ENCODE measurements around the gene ATOH8.

The ATOH8 gene

GRCh38 chr2:85760371-85760770 lies 6.6 kb downstream of the ATOH8 start:
- TF ChIP-seq GATA2 (IDR thresholded peaks at IDR 0.05; ENCODE audit: low read depth, low read length) = no peak
- TF ChIP-seq GATA3 (IDR thresholded peaks at IDR 0.05; ENCODE audit: low read depth, low read length) = no peak

GRCh38 chr2:85760872-85761271 lies 7.1 kb downstream of the ATOH8 start:
- TF ChIP-seq GATA2 (IDR thresholded peaks at IDR 0.05; ENCODE audit: low read depth, low read length) (no peak), GATA3 (IDR thresholded peaks at IDR 0.05; ENCODE audit: low read depth, low read length) (no peak)

GRCh38 chr2:85761512-85761944 lies 7.7 kb downstream of the ATOH8 start:
- TF ChIP-seq GATA3 (IDR thresholded peaks at IDR 0.05; ENCODE audit: low read depth, low read length) (no peak), GATA2 (IDR thresholded peaks at IDR 0.05; ENCODE audit: low read depth, low read length) (no peak)

- TF ChIP-seq GATA2 (IDR thresholded peaks at IDR 0.05; ENCODE audit: low read depth, low read length) (no peak), GATA3 (IDR thresholded peaks at IDR 0.05; ENCODE audit: low read depth, low read length) (no peak)
These were observed 8.2 kb downstream of the ATOH8 start for GRCh38 chr2:85761946-85762345.

- TF ChIP-seq GATA3 (IDR thresholded peaks at IDR 0.05; ENCODE audit: low read depth, low read length) = no peak
- TF ChIP-seq GATA2 (IDR thresholded peaks at IDR 0.05; ENCODE audit: low read depth, low read length) = no peak
These were observed 9.3 kb downstream of the ATOH8 start for GRCh38 chr2:85763132-85763531.

GRCh38 chr2:85763831-85764230 lies 10.0 kb downstream of the ATOH8 start:
- TF ChIP-seq GATA3 (IDR thresholded peaks at IDR 0.05; ENCODE audit: low read depth, low read length) = no peak
- TF ChIP-seq GATA2 (IDR thresholded peaks at IDR 0.05; ENCODE audit: low read depth, low read length) = no peak

GRCh38 chr2:85765081-85765731 lies 11.4 kb downstream of the ATOH8 start:
- no peak for TF ChIP-seq GATA3 (IDR thresholded peaks at IDR 0.05; ENCODE audit: low read depth, low read length)
- no peak for TF ChIP-seq GATA2 (IDR thresholded peaks at IDR 0.05; ENCODE audit: low read depth, low read length)

- TF ChIP-seq GATA2 (IDR thresholded peaks at IDR 0.05; ENCODE audit: low read depth, low read length) (no peak), GATA3 (IDR thresholded peaks at IDR 0.05; ENCODE audit: low read depth, low read length) (no peak)
These were observed 12.4 kb downstream of the ATOH8 start for GRCh38 chr2:85766229-85766628.

GRCh38 chr2:85767803-85768665 lies 14.2 kb downstream of the ATOH8 start:
- no peak for TF ChIP-seq GATA3 (IDR thresholded peaks at IDR 0.05; ENCODE audit: low read depth, low read length)
- no peak for TF ChIP-seq GATA2 (IDR thresholded peaks at IDR 0.05; ENCODE audit: low read depth, low read length)

GRCh38 chr2:85768713-85769112 lies 14.9 kb downstream of the ATOH8 start:
- TF ChIP-seq GATA2 (IDR thresholded peaks at IDR 0.05; ENCODE audit: low read depth, low read length) = no peak
- no peak for TF ChIP-seq GATA3 (IDR thresholded peaks at IDR 0.05; ENCODE audit: low read depth, low read length)

- TF ChIP-seq GATA2 (IDR thresholded peaks at IDR 0.05; ENCODE audit: low read depth, low read length) (no peak), GATA3 (IDR thresholded peaks at IDR 0.05; ENCODE audit: low read depth, low read length) (no peak)
These were observed 15.6 kb downstream of the ATOH8 start for GRCh38 chr2:85769236-85769982.

- TF ChIP-seq GATA2 (IDR thresholded peaks at IDR 0.05; ENCODE audit: low read depth, low read length) (no peak), GATA3 (IDR thresholded peaks at IDR 0.05; ENCODE audit: low read depth, low read length) (no peak)
These were observed 16.2 kb downstream of the ATOH8 start for GRCh38 chr2:85769983-85770362.

- no peak for TF ChIP-seq GATA2 (IDR thresholded peaks at IDR 0.05; ENCODE audit: low read depth, low read length)
- no peak for TF ChIP-seq GATA3 (IDR thresholded peaks at IDR 0.05; ENCODE audit: low read depth, low read length)
These were observed 16.6 kb downstream of the ATOH8 start for GRCh38 chr2:85770369-85770768.

GRCh38 chr2:85770786-85771409 lies 17.1 kb downstream of the ATOH8 start:
- no peak for TF ChIP-seq GATA2 (IDR thresholded peaks at IDR 0.05; ENCODE audit: low read depth, low read length)
- TF ChIP-seq GATA3 (IDR thresholded peaks at IDR 0.05; ENCODE audit: low read depth, low read length) = no peak

All from SH-SY5Y (cell line).